ENCODE data around the gene NOC2L. TPM values are rescaled to one million over a fixed set of nuclear protein-coding genes. Genes with fewer than 3 reads are reported as not detected.

NOC2L gene
- 72.9 and 162 TPM in 2 replicates for total RNA-seq

DNA sequence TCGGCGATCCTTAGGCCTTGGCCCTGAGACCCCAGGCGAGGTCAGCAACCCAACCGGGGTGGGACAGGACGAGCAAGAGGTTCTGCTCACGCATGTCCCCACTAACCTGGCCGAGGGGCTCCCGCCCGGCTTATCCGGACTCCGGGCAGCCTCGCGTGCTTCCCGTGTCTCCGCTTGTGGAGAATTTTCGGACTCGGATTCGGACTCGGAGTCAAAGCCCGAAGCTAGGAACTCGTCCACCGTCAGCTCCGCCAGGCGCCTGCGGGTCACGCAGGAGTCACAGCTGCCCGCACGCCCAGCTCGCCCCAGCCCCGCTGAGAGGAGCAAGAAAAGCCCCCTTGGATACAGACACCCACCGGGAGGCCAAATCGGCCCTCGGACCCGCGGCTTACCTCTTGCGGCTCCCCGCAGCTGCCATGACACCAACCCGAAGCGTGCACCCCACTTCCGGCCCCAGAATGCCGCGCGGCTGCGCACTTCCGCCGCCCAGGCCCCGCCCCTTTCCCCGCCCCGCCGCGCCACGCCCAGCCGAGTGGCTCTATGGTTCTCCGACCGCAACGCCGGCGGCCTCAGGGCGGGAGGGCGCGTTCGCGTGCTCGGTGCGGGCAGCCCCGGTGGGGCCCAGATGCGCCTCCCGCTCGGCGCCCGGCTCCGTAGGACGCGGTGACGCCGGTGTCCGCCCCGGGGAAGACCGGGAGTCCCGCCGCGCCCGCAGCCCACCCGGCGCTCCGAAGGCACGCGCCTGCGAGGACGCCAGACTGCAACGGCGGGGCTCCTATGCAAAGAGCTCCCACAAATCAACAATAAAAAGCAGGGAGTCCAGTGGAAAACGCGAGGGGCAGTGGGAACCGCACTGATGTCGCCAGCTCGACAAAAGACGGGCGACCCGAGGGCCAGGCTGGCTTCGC, at the start of gene NOC2L:
NOC2L (minus strand) TSS at position 434 of the 908 bp plus-strand sequence; CDS start at position 418, 16 bp downstream.

GRCh38 chr1:999725-1000356, 40.8 kb upstream of the NOC2L start, which contains the start of gene HES4:
TSS of gene HES4 (minus strand) at chr1:1000097. CDS start at chr1:999973, 124 bp downstream.

DNA sequence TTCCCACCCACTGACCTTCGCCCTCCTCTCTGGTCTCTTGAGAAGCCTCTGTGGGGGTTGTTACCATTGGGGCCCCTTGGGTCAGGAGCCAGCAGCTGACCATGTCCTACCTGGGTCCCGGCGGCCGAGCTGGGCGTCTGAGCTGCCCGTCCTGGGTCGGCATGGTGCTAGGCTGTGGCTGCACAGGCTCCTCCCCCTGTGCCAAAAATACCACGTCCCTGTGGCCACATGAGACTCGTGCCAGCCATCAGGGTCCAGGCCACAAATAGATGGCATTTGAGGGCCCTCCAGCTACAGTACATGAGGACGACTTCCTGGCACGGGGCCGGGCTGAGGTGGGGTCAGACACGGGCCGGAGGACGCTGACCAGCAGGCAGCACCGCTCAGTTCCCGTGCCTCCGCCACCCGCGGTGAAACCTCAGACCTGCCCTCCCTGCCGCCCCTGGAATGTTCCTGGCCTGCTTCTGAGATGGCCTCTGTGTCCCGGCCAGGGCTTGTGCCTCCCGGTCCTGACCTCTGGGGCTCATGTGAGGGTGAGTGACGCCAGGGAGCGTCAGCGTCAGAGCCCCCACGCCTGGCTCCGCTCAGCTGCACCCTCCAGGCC, 23.0 kb upstream of the NOC2L start, which contains the start of gene PERM1:
PERM1 (minus strand) TSS at position 139 of the 604 bp plus-strand sequence. CDS start 1,064 bp downstream, outside the sequence.

DNA sequence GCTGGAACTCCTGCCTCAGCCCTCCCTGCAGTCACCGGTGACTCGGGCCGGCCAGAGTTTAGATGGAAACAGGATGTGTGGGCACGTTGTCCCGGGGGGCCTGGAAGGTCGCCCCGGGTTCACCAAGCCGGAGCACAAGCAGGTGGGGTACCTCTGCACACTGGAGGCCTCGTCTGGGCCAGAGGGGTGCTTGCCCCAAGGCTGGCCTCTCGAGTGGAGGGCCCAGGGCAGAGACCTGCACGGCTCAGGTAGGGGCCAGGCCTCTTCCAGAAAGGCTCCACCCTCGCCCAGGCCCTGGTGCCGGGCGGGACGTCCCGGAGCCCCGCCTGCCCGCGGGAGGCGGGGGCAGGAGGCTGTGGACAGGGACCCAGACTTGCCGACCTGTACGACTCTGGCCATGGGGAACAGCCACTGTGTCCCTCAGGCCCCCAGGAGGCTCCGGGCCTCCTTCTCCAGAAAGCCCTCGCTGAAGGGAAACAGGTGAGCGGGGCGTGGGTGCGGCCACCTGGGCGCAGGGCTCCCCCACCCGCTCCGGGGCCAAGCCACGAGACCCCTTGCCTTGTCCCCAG, 7.2 kb upstream of the NOC2L start, which contains the start of gene PLEKHN1:
PLEKHN1 (plus strand) TSS at position 348 of the 569 bp plus-strand sequence; CDS start at position 398, 50 bp downstream.

DNA sequence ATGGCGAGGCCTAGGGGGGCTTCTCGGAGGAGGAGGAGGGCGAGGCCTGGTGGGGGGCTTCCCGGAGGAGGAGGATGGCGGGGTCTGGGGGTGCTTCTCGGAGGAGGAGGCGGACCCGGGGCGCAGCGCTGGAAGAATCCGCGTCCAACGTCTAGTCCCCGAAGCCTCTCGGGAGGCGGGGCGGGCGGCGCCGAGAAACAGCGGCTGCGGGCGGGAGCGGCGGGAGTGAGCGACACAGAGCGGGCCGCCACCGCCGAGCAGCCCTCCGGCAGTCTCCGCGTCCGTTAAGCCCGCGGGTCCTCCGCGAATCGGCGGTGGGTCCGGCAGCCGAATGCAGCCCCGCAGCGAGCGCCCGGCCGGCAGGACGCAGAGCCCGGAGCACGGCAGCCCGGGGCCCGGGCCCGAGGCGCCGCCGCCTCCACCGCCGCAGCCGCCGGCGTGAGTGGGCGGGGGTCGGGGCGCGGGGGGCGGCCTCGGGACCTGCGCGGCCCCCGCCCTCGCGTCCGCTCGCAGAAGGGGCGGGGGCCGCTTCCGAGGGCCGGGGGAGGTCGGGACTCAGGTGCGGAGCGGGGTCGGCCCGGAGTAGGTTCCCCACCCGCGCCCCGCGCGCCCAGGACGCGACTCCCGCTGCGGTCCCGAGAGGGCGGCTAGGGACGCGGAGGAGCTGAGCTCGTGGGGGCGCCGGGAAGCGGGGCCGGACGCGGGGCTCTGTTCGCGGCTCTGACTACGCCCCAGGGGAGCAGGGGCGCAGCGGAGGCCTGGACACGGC, 1.5 kb upstream of the NOC2L start, which contains the start of gene KLHL17:
KLHL17 (plus strand) TSS at position 222 of the 769 bp plus-strand sequence; CDS start at position 332, 110 bp downstream.

GRCh38 chr1:923131-923990, 35.7 kb downstream of the NOC2L start, which contains the start of gene SAMD11:
TSS of gene SAMD11 (plus strand) at chr1:923923. CDS start at chr1:924432, 509 bp downstream.

Small RNA genes within 50 kb of the gene (small RNA-seq; reads per million reads assigned to genes)
- not detected for gene AL645608.3 (ENCODE audit: low replicate concordance)
- not detected for gene AL645608.4 (ENCODE audit: low replicate concordance)

Other genes with a start within 250 kb of the NOC2L start
- 1.1 and 2.9 TPM in 2 replicates for gene SAMD11, start 35.3 kb downstream of the NOC2L start, total RNA-seq
- 10.1 and 22.9 TPM in 2 replicates for gene KLHL17, start 1.3 kb upstream of the NOC2L start, total RNA-seq
- gene PLEKHN1, start 7.2 kb upstream of the NOC2L start, total RNA-seq: 0.66 and 4.9 TPM in 2 replicates
- gene PERM1, start 22.8 kb upstream of the NOC2L start, total RNA-seq: not detected in 2 replicates
- gene HES4, start 40.8 kb upstream of the NOC2L start, total RNA-seq: 4.2 and 16.8 TPM in 2 replicates
- gene ISG15, start 54.2 kb upstream of the NOC2L start, total RNA-seq: 106 and 138 TPM in 2 replicates
- gene AGRN, start 60.9 kb upstream of the NOC2L start, total RNA-seq: 104 and 155 TPM in 2 replicates
- gene RNF223, start 115.0 kb upstream of the NOC2L start, total RNA-seq: not detected in 2 replicates
- 9.0 and 24.8 TPM in 2 replicates for gene C1orf159, start 156.8 kb upstream of the NOC2L start, total RNA-seq
- gene TTLL10, start 214.6 kb upstream of the NOC2L start, total RNA-seq: not detected in 2 replicates
- not detected in 2 replicates for gene TNFRSF18, start 247.3 kb upstream of the NOC2L start, total RNA-seq